SH-SY5Y (cell line): ENCODE results near the gene USP46.

Experiments
- GATA2 ChIP-seq: IDR thresholded peaks from 2 replicates; pipeline ENCODE4 v1.6.1; 2011; ENCODE audit warnings: mild to moderate bottlenecking, low read depth, low read length
- GATA3 ChIP-seq: IDR thresholded peaks from 2 replicates; pipeline ENCODE4 v1.6.1; 2011; ENCODE audit warnings: low read depth, mild to moderate bottlenecking, low read length, moderate library complexity

The USP46 gene

DNA sequence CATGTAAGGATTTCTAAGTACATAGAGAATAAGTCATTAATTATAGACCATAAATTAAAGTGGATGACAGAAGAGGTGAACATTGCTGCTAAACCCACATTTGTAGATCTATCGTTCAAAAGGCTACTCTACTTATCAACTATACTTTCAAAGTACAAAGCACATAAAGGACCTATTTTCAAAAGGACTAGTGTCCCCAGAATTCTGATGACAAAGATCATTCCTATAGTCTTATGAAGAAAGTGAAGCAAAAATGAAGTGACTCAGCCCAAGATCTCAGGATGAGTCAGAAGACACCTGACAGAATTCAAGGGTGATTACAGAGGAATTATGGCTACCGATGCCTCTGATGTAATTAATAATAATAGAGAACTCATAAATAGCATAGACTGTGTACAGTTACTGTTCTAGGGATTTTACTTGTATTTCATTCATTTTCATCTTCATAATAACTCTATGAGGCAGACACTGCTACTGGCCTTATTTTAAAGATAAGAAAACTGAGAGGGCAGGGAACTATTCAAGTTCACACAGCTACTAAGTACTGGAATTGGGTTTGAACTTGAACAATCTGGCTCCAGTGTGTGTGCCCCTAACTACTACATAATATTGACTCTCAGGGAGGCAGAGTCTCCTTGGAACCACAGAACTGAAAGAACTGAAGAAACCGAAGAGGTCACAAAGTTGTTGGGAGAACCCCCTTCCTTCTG is 17.1 kb downstream of the USP46 start:
- TF ChIP-seq GATA3: no peak
- no peak for TF ChIP-seq GATA2

DNA sequence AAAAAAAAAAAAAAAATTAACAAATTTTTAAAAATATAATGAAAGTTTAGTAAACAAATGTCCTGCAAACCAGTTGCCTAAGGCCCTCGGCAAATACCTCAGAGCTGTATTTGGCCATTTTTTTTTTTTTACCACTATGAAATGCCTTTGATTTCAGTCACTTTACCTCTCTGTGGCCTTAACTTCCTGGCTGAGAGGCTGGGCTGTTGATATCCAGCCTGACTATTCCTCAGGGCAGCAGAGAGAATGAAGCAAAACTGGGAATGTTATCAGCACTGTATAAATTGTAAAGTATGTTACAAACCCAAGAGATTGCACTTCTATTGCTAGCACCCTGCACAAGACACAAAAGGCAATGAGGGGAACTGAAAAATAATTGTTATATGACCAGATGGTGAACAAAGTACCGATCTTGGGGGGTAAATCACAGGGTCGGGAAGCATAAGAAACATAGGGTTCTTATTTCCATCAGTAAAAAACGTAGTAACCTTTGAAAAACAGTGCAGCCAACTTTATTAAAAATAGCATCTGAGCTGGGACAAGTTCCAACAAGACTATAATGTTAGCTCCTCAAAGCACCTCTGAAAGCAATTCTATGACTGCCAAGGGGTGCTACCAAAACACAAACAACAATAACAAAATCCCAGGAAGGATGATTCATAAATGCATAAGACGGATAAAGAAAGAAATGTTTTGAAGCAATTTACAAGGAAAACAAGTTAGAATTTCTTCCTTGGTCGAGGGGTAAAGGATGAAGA is 18.1 kb downstream of the USP46 start:
- no peak for TF ChIP-seq GATA3
- no peak for TF ChIP-seq GATA2

DNA sequence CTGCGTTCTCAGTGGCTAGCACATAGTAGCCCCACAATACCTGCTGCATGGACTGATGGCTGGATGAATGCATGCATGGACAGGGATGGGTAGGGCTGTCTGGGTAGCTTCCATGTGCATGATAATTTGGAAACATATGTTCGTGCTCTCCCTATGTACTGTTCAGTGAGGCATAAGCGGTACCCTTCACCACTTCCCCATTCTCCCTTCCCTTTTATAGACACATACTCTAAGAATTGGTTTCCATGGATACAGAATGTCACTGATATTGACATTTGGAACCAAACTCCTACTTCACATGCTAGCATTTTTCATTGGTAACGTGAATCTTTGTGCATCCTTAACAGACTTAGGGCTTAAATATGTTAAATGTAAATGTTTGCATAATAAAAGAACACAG is 20.4 kb downstream of the USP46 start:
- no peak for TF ChIP-seq GATA3
- TF ChIP-seq GATA2: no peak

DNA sequence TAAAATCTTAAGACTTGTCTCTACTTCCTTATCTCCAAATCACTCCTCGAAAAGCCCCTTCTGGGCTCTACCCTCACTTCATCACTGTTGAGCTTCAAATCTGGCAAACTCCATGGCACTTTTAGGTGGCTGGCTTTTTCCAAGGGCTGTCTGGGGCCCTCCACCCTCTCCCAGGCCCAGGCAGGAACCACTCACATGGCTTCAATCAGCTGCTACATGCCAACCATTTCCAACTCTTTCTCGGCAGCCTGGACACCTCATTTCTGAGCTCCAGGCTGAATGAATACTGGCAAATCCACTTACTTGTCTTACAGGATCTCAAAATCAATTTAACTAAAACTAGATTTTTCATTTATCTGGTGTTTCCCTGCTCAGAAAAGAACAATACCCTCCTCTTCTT is 22.0 kb downstream of the USP46 start:
- TF ChIP-seq GATA2 (no peak), GATA3 (no peak)

DNA sequence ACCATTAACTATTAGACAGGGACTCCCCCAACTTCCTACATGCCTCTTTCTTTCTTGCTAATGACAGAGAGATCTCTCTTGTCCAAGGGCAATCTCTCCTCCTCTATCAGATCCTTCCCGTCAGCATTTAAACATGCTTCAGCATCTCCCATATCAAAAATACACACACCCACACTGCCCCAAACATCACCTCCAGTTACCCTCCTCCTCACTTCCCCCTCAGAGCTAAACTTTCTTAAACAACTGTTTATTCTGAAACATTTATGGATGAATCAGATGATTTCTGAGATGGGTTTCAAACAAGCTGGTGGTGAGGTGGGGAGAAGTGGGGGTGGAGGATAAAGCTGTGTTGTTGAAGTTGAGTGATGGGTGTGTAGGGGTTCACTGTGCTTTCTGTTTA is 23.5 kb downstream of the USP46 start:
- TF ChIP-seq GATA3: no peak
- TF ChIP-seq GATA2: no peak

DNA sequence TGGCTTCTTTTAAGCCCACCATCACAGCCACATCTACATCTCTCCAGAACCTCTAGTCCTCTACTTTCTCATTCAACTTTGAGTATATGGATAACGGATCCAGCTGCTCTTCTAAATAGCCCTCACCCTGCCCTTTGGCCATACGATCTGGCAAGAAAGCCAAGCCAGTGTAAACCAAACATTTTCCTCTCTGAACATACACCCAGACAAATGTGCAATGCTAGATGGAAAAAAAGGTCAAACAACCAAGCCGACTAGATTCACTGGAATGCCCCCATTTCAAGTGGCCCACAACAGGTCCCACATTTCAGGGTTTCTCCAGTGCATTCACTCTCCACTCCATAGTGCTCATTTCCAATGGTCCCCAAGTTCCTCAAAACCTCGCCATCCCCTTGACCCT is 24.0 kb downstream of the USP46 start:
- no peak for TF ChIP-seq GATA3
- no peak for TF ChIP-seq GATA2

DNA sequence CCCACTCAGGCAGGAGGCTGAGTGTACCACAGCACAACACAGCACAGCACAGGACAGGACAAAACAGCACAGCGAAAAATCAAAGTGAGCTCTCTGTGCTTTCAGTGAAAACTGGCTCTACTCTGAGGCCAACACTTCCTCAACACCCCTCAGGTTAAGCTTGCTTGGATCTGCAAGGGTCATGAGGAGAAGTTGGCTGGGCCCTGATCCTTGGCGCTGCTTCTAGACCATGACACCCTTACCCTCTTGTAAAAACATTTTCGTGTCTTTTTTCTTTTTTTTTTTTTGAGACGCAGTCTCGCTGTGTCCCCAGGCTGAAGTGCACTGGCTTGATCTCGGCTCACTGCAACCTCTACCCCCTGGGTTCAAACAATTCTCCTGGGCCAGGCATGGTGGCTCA is 25.3 kb downstream of the USP46 start:
- TF ChIP-seq GATA2: no peak
- TF ChIP-seq GATA3: no peak

DNA sequence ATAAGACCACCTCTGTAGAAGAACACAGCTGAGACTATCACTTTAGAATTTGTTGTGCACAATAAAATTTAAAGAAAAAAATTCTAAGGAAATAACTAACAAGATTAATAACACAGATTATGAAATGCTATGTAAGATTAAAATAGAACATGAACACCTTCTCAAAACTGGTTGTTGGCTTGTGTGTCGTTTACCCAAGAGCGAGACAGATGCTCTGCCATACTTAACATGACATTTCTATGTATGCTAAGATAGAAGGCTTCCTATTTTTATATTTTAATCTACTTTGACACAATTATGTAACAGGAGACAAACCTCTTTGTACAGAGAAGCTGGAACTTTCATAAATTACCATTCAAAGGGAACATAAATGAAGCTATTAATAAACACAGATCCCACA is 30.1 kb downstream of the USP46 start:
- no peak for TF ChIP-seq GATA3
- TF ChIP-seq GATA2: no peak

DNA sequence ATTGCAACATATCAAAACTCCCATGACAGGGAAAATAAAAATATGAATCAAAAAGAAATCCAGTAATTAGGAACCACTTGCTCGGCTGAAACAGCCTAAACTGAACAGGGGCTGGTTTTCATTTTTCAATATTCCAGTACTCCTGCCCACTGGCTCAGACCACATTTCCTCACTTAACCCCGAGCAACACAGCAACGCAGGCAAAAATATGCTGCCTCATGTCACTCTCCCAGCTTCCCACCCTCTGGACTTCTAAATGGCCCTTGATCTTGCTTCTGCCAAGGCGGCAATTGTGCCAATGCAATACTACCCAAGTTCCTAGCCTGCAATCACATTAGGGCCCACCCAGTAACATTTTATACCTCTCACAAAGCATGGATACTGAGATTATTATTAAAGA is 30.6 kb downstream of the USP46 start:
- TF ChIP-seq GATA3 (no peak), GATA2 (no peak)

DNA sequence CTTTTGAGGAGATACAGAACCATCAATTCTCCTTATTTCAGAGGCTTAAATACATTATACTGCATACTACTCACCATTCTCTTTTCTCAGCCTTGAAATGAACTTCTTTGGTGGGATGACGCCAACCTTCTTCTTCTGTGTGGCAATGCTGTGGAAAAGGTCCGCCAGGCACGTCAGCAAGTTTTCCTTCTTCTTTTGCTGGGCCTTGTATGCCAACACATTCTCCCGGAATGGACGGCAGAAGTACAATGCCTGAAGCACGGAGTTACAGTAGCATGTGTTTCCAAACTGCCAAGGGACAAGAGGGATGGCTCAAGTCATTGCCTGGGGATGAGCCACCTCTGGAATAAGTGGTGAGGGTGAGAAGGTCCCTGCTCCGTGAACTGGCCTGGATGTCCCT is 31.2 kb downstream of the USP46 start:
- TF ChIP-seq GATA2 (no peak), GATA3 (no peak)

DNA sequence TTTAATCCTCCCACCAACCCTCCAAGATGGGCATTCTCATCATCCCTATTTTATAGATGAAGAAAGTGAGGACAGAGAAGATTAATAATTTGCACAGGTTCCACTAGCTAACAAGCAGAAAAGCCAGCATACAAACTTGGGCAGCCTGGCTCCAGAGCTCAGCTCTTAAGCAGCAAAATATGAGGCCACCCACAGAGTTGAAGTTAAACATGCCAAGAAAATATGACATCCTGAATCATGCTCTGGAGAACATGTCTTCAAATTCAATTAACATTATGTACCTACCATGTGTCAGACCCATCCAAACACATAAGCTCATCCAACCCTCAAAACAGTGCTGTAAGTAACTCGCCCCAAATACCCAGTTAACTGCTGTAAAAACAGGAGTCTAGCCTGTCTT is 33.9 kb downstream of the USP46 start:
- TF ChIP-seq GATA3: no peak
- TF ChIP-seq GATA2: no peak

DNA sequence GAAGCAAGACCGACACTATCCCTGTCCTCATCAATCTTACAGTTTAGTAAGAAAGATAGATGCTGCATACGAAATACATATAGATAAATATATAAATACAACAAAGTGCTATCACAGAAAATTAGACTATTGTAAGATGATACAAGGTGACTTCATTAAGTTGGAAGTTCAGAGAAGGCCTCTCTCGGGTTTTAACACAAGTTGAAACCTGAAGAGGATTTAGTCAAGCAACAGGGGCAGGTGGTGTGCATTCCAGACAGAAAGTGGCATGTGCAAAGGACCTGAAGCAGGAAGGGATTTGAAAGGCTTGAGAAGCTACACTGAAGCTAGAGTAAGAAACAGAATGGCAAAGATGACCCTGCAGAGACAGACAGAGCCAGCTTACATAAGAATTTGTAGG is 36.5 kb downstream of the USP46 start:
- TF ChIP-seq GATA2: no peak
- TF ChIP-seq GATA3: no peak

DNA sequence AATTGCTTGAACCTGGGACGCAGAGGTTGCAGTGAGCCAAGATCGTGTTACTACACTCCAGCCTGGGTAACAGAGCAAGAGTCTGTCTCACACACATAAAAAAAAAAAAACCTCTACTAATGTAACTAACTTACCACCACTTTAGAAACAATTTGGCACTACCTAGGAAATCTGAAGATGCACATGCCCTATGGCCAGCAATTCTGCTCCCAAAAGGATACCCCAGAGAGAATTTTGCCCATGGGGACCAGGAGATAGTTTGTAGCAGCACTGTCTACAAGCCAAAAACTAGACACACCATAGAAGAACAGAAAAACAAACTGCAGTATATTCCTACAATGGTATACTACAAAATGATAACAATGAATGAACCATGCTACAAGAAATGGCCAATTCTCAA is 37.5 kb downstream of the USP46 start:
- TF ChIP-seq GATA2 (no peak), GATA3 (no peak)

DNA sequence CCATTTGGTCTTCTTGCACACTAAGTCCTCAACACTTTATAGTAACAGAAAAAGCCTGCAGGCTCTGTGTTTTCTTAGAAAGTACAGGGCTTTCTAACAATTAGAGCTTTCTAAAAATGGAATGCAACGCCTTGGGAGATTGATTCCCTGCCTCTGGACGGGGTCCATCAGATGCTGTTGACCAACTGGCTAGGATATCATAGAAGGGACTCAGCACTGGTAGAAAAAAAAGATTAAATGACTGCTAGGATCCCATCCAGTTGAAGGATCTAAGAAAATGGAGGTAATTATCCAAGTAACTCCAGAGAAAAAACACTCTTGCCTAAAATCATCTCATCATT is 39.5 kb downstream of the USP46 start:
- no peak for TF ChIP-seq GATA3
- TF ChIP-seq GATA2: no peak

DNA sequence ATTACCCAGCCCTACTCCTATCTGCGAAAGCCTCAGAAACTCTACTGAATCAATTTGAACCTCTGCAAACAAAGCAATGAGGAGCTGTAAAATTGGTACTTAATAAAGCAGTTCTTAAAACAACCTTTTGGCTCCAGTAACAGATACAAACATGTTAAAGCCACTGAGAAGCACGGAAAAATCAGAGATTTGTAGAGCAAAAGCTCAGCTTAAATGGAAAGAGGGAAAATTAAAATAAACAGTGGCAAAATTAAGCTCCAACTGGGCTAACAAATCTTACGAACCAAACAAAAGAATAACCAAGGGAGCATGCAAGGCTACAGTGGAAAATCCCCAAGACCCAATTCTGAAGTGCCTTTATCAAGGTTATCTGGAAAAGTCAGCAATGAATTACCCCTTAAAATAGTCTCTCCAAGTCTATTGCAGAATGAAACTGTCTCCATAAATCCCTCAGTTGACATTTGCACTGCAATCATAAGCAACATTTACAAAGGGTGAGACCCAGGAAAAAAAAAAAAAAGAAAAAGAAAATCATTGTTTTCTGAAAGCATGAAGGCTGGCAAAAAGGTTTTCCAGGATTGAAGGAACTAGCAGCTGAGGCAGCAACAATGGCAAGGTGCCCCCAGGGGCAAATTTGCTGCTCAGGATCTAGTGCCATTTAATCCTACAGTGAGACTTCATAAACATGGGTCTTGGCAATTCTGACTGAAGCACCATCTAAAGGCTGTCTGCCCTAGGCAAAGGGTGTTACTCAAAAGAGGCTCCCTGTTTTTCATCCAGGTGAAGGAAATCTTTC is 40.1 kb downstream of the USP46 start:
- TF ChIP-seq GATA2 (no peak), GATA3 (no peak)
